Sigmoid colon (tissue), 4 donors: ENCODE data around the gene MPI.

Experiments
- EP300 ChIP-seq, 4 donors: sonication (generic); formaldehyde crosslinking; IDR thresholded peaks; one replicate each; pipeline ENCODE4 v1.6.1; 2017; ENCODE audit warnings: antibody characterized with exemption in 4 of 4
- TF ChIP-seq, protein P1 (sequence below), 4 experiments: fragments of 450-650 bp in 3 of 4; fragments of 200-600 bp in 1 of 4; IDR thresholded peaks; one replicate each; pipeline ENCODE4 v1.5.1; 2016 to 2019; ENCODE audit warnings: antibody characterized with exemption in 4 of 4, mild to moderate bottlenecking in 3 of 4, moderate library complexity in 2 of 4

DNA sequence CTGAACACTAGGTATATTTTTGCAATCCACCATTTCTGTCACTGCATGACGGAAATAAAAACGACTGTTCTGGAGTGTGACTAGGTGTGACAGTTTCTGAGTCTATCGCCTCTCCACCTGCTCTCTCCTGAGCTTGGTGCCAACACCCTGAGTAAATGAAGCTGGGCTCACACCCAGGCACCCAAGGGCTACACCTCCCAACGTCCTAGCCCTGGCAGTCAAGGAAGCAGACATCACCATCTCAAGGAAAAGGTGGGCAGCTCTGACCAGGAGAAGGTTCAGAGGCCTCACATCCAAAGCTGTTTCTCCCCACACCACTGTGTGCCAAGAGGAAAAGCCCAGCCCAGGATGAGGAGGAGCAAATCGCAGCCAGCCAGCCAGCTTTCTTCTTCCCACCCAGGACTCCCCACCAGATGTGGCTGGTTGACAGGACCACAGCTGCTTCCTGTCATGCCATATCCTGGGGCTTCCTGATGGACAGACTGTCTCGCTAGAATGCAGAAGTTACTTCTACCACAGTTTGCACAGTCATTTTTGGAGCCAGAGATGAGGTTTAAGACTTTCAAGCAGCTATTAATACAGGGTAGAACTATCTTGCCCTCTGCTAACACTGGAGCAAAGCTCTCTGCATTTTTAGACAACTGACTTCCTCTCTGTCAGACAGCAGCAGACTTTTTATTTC is 20.0 kb upstream of the MPI start:
- TF ChIP-seq, protein P1, sequence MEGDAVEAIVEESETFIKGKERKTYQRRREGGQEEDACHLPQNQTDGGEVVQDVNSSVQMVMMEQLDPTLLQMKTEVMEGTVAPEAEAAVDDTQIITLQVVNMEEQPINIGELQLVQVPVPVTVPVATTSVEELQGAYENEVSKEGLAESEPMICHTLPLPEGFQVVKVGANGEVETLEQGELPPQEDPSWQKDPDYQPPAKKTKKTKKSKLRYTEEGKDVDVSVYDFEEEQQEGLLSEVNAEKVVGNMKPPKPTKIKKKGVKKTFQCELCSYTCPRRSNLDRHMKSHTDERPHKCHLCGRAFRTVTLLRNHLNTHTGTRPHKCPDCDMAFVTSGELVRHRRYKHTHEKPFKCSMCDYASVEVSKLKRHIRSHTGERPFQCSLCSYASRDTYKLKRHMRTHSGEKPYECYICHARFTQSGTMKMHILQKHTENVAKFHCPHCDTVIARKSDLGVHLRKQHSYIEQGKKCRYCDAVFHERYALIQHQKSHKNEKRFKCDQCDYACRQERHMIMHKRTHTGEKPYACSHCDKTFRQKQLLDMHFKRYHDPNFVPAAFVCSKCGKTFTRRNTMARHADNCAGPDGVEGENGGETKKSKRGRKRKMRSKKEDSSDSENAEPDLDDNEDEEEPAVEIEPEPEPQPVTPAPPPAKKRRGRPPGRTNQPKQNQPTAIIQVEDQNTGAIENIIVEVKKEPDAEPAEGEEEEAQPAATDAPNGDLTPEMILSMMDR (IDR thresholded peaks at IDR 0.05), result no peak
- TF ChIP-seq EP300 (IDR thresholded peaks at IDR 0.05), result no peak
